Suppressor macrophage (primary cell): Measurements from ENCODE around the gene ADISSP.

Experiments
- DNase-seq, 4 experiments: peaks; one replicate each; pipeline ENCODE4 v3.0.0-alpha.2; 2020 to 2022

ADISSP gene

GRCh38 chr20:3778976-3779375 is 11.4 kb upstream of the ADISSP start:
- no peak for DNase-seq

GRCh38 chr20:3777716-3778629 is 10.4 kb upstream of the ADISSP start:
- DNase-seq, result peak; percentile 52 to 82 (median 69)

GRCh38 chr20:3777381-3777715 is 9.8 kb upstream of the ADISSP start:
- no peak for DNase-seq

GRCh38 chr20:3775457-3776108 is 8.0 kb upstream of the ADISSP start:
- DNase-seq, result peak in 2 of 4 experiments; percentile 22 to 28

GRCh38 chr20:3771552-3772058 is 4.1 kb upstream of the ADISSP start:
- no peak for DNase-seq

GRCh38 chr20:3768342-3769130 is 983 bp upstream of the ADISSP start:
- DNase-seq, result peak; percentile 43 to 78 (median 66)

GRCh38 chr20:3767110-3767426 is 485 bp downstream of the ADISSP start:
- no peak for DNase-seq

GRCh38 chr20:3766422-3767109 is 987 bp downstream of the ADISSP start:
- DNase-seq, result peak in 2 of 4 experiments; percentile 35 to 44

GRCh38 chr20:3765171-3765882 is 2.2 kb downstream of the ADISSP start:
- peak; percentile 17 to 68 (median 54) for DNase-seq

- DNase-seq, result no peak
Measured at GRCh38 chr20:3764659-3765058, 2.9 kb downstream of the ADISSP start.

- peak; percentile 76 to 88 (median 85) for DNase-seq
Measured at GRCh38 chr20:3763671-3764601, 3.6 kb downstream of the ADISSP start.

- no peak for DNase-seq
Measured at GRCh38 chr20:3760655-3761348, 6.8 kb downstream of the ADISSP start.

GRCh38 chr20:3759884-3760283 is 7.7 kb downstream of the ADISSP start:
- no peak for DNase-seq

- no peak for DNase-seq
Measured at GRCh38 chr20:3759316-3759823, 8.2 kb downstream of the ADISSP start.

- DNase-seq, result no peak
Measured at GRCh38 chr20:3758566-3758965, 9.0 kb downstream of the ADISSP start.

- peak; percentile 17 to 82 (median 59) for DNase-seq
Measured at GRCh38 chr20:3757268-3757667, 10.3 kb downstream of the ADISSP start.

- no peak for DNase-seq
Measured at GRCh38 chr20:3755814-3756480, 11.6 kb downstream of the ADISSP start.

- DNase-seq, result no peak
Measured at GRCh38 chr20:3755269-3755668, 12.3 kb downstream of the ADISSP start.

- DNase-seq, result no peak
Measured at GRCh38 chr20:3754276-3754630, 13.3 kb downstream of the ADISSP start.
